BLaER1 treated with 17β-estradiol and CSF1 and Interleukin-3, amounts not matched to agents 10 nM and 100 nM (cell line): ENCODE measurements around the gene ANKLE2.
A peak's percentile ranks its signal among the peaks of the same experiment; 100 is the strongest.
"Not testable (repeated sequence)": the region's sequence is repeated elsewhere in the genome, so short reads cannot be mapped to it uniquely, and the experiment has no call there.

ENCODE experiments used
- H3K27ac ChIP-seq, 11 experiments: shearing (Covaris generic); formaldehyde crosslinking; 2 replicates each; pipeline ENCODE4 v1.8.1; 2022
- H3K27me3 ChIP-seq, 11 experiments: shearing (Covaris generic); formaldehyde crosslinking; 2 replicates each; pipeline ENCODE4 v1.8.1; 2022
- H3K36me3 ChIP-seq, 11 experiments: shearing (Covaris generic); formaldehyde crosslinking; 2 replicates each; pipeline ENCODE4 v1.8.1; 2022
- H3K4me1 ChIP-seq, 10 experiments: shearing (Covaris generic); formaldehyde crosslinking; 2 replicates each; pipeline ENCODE4 v1.8.1; 2022
- H3K4me2 ChIP-seq, 11 experiments: shearing (Covaris generic); formaldehyde crosslinking; 2 replicates each; pipeline ENCODE4 v1.8.1; 2022
- H3K4me3 ChIP-seq, 10 experiments: shearing (Covaris generic); formaldehyde crosslinking; 2 replicates each; pipeline ENCODE4 v1.8.1; 2022
- H3K9ac ChIP-seq, 11 experiments: shearing (Covaris generic); formaldehyde crosslinking; 2 replicates each; pipeline ENCODE4 v1.8.1; 2022
- H3K9me3 ChIP-seq, 11 experiments: shearing (Covaris generic); formaldehyde crosslinking; replicated peaks in 1 of 11; 2 replicates each; pipeline ENCODE4 v1.8.1; 2022
- H4K20me1 ChIP-seq, 11 experiments: shearing (Covaris generic); formaldehyde crosslinking; 2 replicates each; pipeline ENCODE4 v1.8.1; 2022
- Cebpa-rat ChIP-seq, 11 experiments: shearing (Covaris generic); IDR thresholded peaks; 2 replicates each; pipeline ENCODE4 v1.8.1; 2022

The ANKLE2 gene

GRCh38 chr12:132759359-132759758, 2.3 kb downstream of the ANKLE2 start:
- H3K36me3 ChIP-seq = peaks cover 46 to 62% (median 61%) of the 10 kb centered on the region in 11 experiments
- peak overlapping the region in 1 of 11 experiments; percentile 34; a peak in 3 of 22 replicates for H3K9ac ChIP-seq
- no peaks in the 10 kb centered on the region for H3K27me3 ChIP-seq
- 0 out of 20 replicates have a peak overlapping the region, but pooled peaks of 1 of the 10 experiments have one; percentile 95 for H3K4me3 ChIP-seq
- H3K27ac ChIP-seq = no peak overlapping the region
- H3K9me3 ChIP-seq = no peaks in the 10 kb centered on the region
- H3K4me2 ChIP-seq = peak overlapping the region; percentile 88 to 99 (median 95); a peak in 16 of 22 replicates
- H4K20me1 ChIP-seq = peaks cover 65 to 71% (median 69%) of the 10 kb centered on the region in 11 experiments
- H3K4me1 ChIP-seq = peaks cover 29 to 43% (median 34%) of the 10 kb centered on the region in 10 experiments
- TF ChIP-seq Cebpa-rat (IDR thresholded peaks at IDR 0.05) = no peak

- peaks cover 70 to 76% (median 74%) of the 10 kb centered on the region in 11 experiments for H4K20me1 ChIP-seq
Observed at GRCh38 chr12:132758825-132759224, 2.8 kb downstream of the ANKLE2 start.

GRCh38 chr12:132754160-132754932, 7.3 kb downstream of the ANKLE2 start:
- peaks cover 96 to 100% (median 100%) of the 10 kb centered on the region in 11 experiments for H3K36me3 ChIP-seq
- H3K9ac ChIP-seq = 0 out of 22 replicates have a peak overlapping the region, but pooled peaks of 1 of the 11 experiments have one; percentile 9
- TF ChIP-seq Cebpa-rat (IDR thresholded peaks at IDR 0.05) = no peak
- peaks cover 0 to 9% (median 0%) of the 10 kb centered on the region in 10 experiments; a peak in 7 of 20 replicates for H3K4me1 ChIP-seq
- no peak overlapping the region for H3K4me2 ChIP-seq
- H3K9me3 ChIP-seq = no peaks in the 10 kb centered on the region
- H3K27ac ChIP-seq = no peak overlapping the region
- H4K20me1 ChIP-seq = peaks cover 89 to 100% (median 100%) of the 10 kb centered on the region in 11 experiments; a peak in 21 of 22 replicates
- no peaks in the 10 kb centered on the region for H3K27me3 ChIP-seq
- no peak overlapping the region for H3K4me3 ChIP-seq

More at GRCh38 chr12:132758825-132759224, 2.8 kb downstream of the ANKLE2 start:
- not testable (repeated sequence) for H3K4me2 ChIP-seq, H3K27ac ChIP-seq, H3K27me3 ChIP-seq, H3K4me3 ChIP-seq, H3K9ac ChIP-seq, H3K9me3 ChIP-seq
- Histone ChIP-seq H3K4me1 (peaks cover 23 to 37% (median 29%) of the 10 kb centered on the region in 10 experiments), H3K36me3 (peaks cover 51 to 68% (median 66%) of the 10 kb centered on the region in 11 experiments)

GRCh38 chr12:132753670-132754069, 8.0 kb downstream of the ANKLE2 start:
- H3K27ac ChIP-seq, H3K4me1 ChIP-seq, H3K4me3 ChIP-seq, H3K27me3 ChIP-seq, H3K4me2 ChIP-seq, H3K9me3 ChIP-seq, H3K9ac ChIP-seq: not testable (repeated sequence)
- H4K20me1 ChIP-seq = peaks cover 82 to 100% (median 99%) of the 10 kb centered on the region in 11 experiments; a peak in 21 of 22 replicates
- H3K36me3 ChIP-seq = peaks cover 99 to 100% (median 100%) of the 10 kb centered on the region in 11 experiments

- TF ChIP-seq Cebpa-rat (IDR thresholded peaks at IDR 0.05) = no peak
- no peak overlapping the region for H3K4me2 ChIP-seq
- no peak overlapping the region for H3K9ac ChIP-seq
- peaks cover 73 to 100% (median 99%) of the 10 kb centered on the region in 11 experiments for H4K20me1 ChIP-seq
- H3K27ac ChIP-seq = no peak overlapping the region
- peaks cover 100% of the 10 kb centered on the region in 11 experiments for H3K36me3 ChIP-seq
- H3K27me3 ChIP-seq = no peaks in the 10 kb centered on the region
- H3K9me3 ChIP-seq = no peaks in the 10 kb centered on the region
- H3K4me3 ChIP-seq = no peak overlapping the region
- H3K4me1 ChIP-seq = no peaks in the 10 kb centered on the region
Observed at GRCh38 chr12:132748319-132748718, 13.3 kb downstream of the ANKLE2 start.

- no peaks in the 10 kb centered on the region for H3K9me3 ChIP-seq
- TF ChIP-seq Cebpa-rat (IDR thresholded peaks at IDR 0.05) = no peak
- H3K27me3 ChIP-seq = no peaks in the 10 kb centered on the region
- H3K4me3 ChIP-seq = no peak overlapping the region
- H3K4me1 ChIP-seq = no peaks in the 10 kb centered on the region
- peaks cover 73 to 100% (median 99%) of the 10 kb centered on the region in 11 experiments for H4K20me1 ChIP-seq
- no peak overlapping the region for H3K9ac ChIP-seq
- H3K4me2 ChIP-seq = no peak overlapping the region
- H3K27ac ChIP-seq = no peak overlapping the region
- peaks cover 100% of the 10 kb centered on the region in 11 experiments for H3K36me3 ChIP-seq
Observed at GRCh38 chr12:132747896-132748295, 13.7 kb downstream of the ANKLE2 start.

- Histone ChIP-seq H4K20me1 (peaks cover 74 to 100% (median 99%) of the 10 kb centered on the region in 11 experiments), H3K9ac (no peak overlapping the region), H3K36me3 (peaks cover 100% of the 10 kb centered on the region in 11 experiments), H3K27ac (no peak overlapping the region), H3K27me3 (no peaks in the 10 kb centered on the region), H3K9me3 (no peaks in the 10 kb centered on the region), H3K4me2 (no peak overlapping the region), H3K4me1 (no peaks in the 10 kb centered on the region), H3K4me3 (no peak overlapping the region)
- TF ChIP-seq Cebpa-rat (IDR thresholded peaks at IDR 0.05) = no peak
Observed at GRCh38 chr12:132747395-132747794, 14.2 kb downstream of the ANKLE2 start.

GRCh38 chr12:132746613-132747012, 15.0 kb downstream of the ANKLE2 start:
- no peak for TF ChIP-seq Cebpa-rat (IDR thresholded peaks at IDR 0.05)
- peaks cover 100% of the 10 kb centered on the region in 11 experiments for H3K36me3 ChIP-seq
- H4K20me1 ChIP-seq = peaks cover 74 to 100% (median 99%) of the 10 kb centered on the region in 11 experiments

GRCh38 chr12:132743831-132744230, 17.8 kb downstream of the ANKLE2 start:
- no peaks in the 10 kb centered on the region for H3K9me3 ChIP-seq
- H3K4me3 ChIP-seq = no peak overlapping the region
- peaks cover 76 to 100% (median 99%) of the 10 kb centered on the region in 11 experiments for H4K20me1 ChIP-seq
- no peaks in the 10 kb centered on the region for H3K27me3 ChIP-seq
- H3K9ac ChIP-seq = no peak overlapping the region
- no peak overlapping the region for H3K27ac ChIP-seq
- TF ChIP-seq Cebpa-rat (IDR thresholded peaks at IDR 0.05) = no peak
- H3K36me3 ChIP-seq = peaks cover 100% of the 10 kb centered on the region in 11 experiments
- H3K4me1 ChIP-seq = no peaks in the 10 kb centered on the region
- H3K4me2 ChIP-seq = no peak overlapping the region

More at GRCh38 chr12:132746613-132747012, 15.0 kb downstream of the ANKLE2 start:
- Histone ChIP-seq H3K4me1 (no peaks in the 10 kb centered on the region), H3K27me3 (no peaks in the 10 kb centered on the region), H3K9me3 (no peaks in the 10 kb centered on the region), H3K9ac (no peak overlapping the region), H3K4me2 (no peak overlapping the region), H3K4me3 (no peak overlapping the region), H3K27ac (no peak overlapping the region)
